Mesendoderm (in vitro differentiated cells): ENCODE data around the gene RMND5B.

Experiments used
- DNase-seq: peaks from one replicate; pipeline ENCODE4 v3.0.0; 2013
- H2AK5ac ChIP-seq: 2 replicates; pipeline ENCODE4 v1.6.1; 2013; ENCODE audit warnings: low read length, inconsistent platforms
- H2BK120ac ChIP-seq: 2 replicates; pipeline ENCODE4 v1.6.1; 2013; ENCODE audit warnings: low read depth, mild to moderate bottlenecking, low read length, moderate library complexity, mixed read lengths
- H2BK15ac ChIP-seq: replicated peaks from 2 replicates; pipeline ENCODE4 v1.6.1; 2013; ENCODE audit warnings: low read depth, mild to moderate bottlenecking, moderate library complexity
- H2BK5ac ChIP-seq: 2 replicates; pipeline ENCODE4 v1.6.1; 2013; ENCODE audit warnings: low read length, inconsistent platforms
- H3K18ac ChIP-seq: 2 replicates; pipeline ENCODE4 v1.6.1; 2013; ENCODE audit warnings: mild to moderate bottlenecking, low read length, mixed read lengths
- H3K23ac ChIP-seq: one replicate; pipeline ENCODE4 v1.6.1; 2013; ENCODE audit warnings: low read length
- H3K27ac ChIP-seq: 2 replicates; pipeline ENCODE4 v1.5.1; 2013; ENCODE audit warnings: low read depth, mild to moderate bottlenecking, inconsistent platforms, low read length, moderate library complexity
- H3K27me3 ChIP-seq: 2 replicates; pipeline ENCODE4 v1.6.1; 2013; ENCODE audit warnings: low read length, control low read depth, mild to moderate bottlenecking, inconsistent platforms; ENCODE audit not compliant: insufficient read depth, poor library complexity
- H3K36me3 ChIP-seq: 2 replicates; pipeline ENCODE4 v1.6.1; 2013; ENCODE audit warnings: low read length, inconsistent platforms; ENCODE audit not compliant: control insufficient read depth, insufficient read depth
- H3K4ac ChIP-seq: one replicate; pipeline ENCODE4 v1.6.1; 2013; ENCODE audit warnings: low read depth, mild to moderate bottlenecking, low read length, moderate library complexity
- H3K4me1 ChIP-seq: 2 replicates; pipeline ENCODE4 v1.6.1; 2013; ENCODE audit warnings: low read depth, low read length, inconsistent platforms; ENCODE audit not compliant: control insufficient read depth
- H3K4me2 ChIP-seq: 2 replicates; pipeline ENCODE4 v1.6.1; 2013; ENCODE audit warnings: low read length
- H3K4me3 ChIP-seq: 2 replicates; pipeline ENCODE4 v1.5.1; 2013; ENCODE audit warnings: mild to moderate bottlenecking, low read length
- H3K56ac ChIP-seq: one replicate; pipeline ENCODE4 v1.6.1; 2013; ENCODE audit warnings: low read length
- H3K79me1 ChIP-seq: 2 replicates; pipeline ENCODE4 v1.6.1; 2013; ENCODE audit warnings: low read length, inconsistent platforms
- H3K79me2 ChIP-seq: 2 replicates; pipeline ENCODE4 v1.6.1; 2013; ENCODE audit warnings: mild to moderate bottlenecking, low read length; ENCODE audit not compliant: control insufficient read depth, insufficient read depth
- H3K9ac ChIP-seq: 2 replicates; pipeline ENCODE4 v1.6.1; 2013; ENCODE audit warnings: low read length, inconsistent platforms
- H4K5ac ChIP-seq: one replicate; pipeline ENCODE4 v1.6.1; 2013; ENCODE audit warnings: low read length
- H4K8ac ChIP-seq: one replicate; pipeline ENCODE4 v1.6.1; 2013; ENCODE audit warnings: low read depth, mild to moderate bottlenecking, control low read depth, low read length, moderate library complexity
- WGBS: extraction: QIAGEN DNeasy Blood & Tissue Kit; methylation state at CpG from one replicate; pipeline ENCODE4 v1.1.7; 2013; ENCODE audit warnings: low lambda C conversion rate, missing lambda C conversion rate; ENCODE audit not compliant: insufficient coverage; ENCODE audit errors: extremely low coverage; 5-methylcytosine and 5-hydroxymethylcytosine counted together

RMND5B gene

GRCh38 chr5:178119915-178120606 is 10.8 kb upstream of the RMND5B start:
- no peak overlapping the region for H2BK120ac ChIP-seq
- no peak overlapping the region for H2AK5ac ChIP-seq
- H3K79me1 ChIP-seq: peaks cover 7% of the 10 kb centered on the region
- no peaks in the 10 kb centered on the region for H3K27me3 ChIP-seq
- no peak for DNase-seq
- no peak overlapping the region for H3K27ac ChIP-seq
- H3K56ac ChIP-seq: no peak overlapping the region
- no peak overlapping the region for H3K4me2 ChIP-seq
- no peak overlapping the region for H3K23ac ChIP-seq
- H3K4ac ChIP-seq: no peak overlapping the region
- peaks cover 2% of the 10 kb centered on the region for H3K36me3 ChIP-seq
- H3K18ac ChIP-seq: no peak overlapping the region
- H2BK15ac ChIP-seq: no peak overlapping the region
- H3K4me3 ChIP-seq: no peak overlapping the region
- WGBS: no CpG with 5 or more reads among the region's 27 CpGs
- no peak overlapping the region for H3K9ac ChIP-seq
- H2BK5ac ChIP-seq: no peak overlapping the region
- no peak overlapping the region for H4K8ac ChIP-seq
- H3K4me1 ChIP-seq: peaks cover 9% of the 10 kb centered on the region
- no peak overlapping the region for H4K5ac ChIP-seq
- peaks cover 36% of the 10 kb centered on the region for H3K79me2 ChIP-seq

- Histone ChIP-seq H2BK5ac (no peak overlapping the region), H2BK120ac (no peak overlapping the region), H2AK5ac (no peak overlapping the region), H4K5ac (no peak overlapping the region), H3K18ac (no peak overlapping the region), H2BK15ac (no peak overlapping the region), H3K4me1 (peaks cover 4% of the 10 kb centered on the region), H3K36me3 (peaks cover 2% of the 10 kb centered on the region), H3K27ac (no peak overlapping the region), H3K4ac (no peak overlapping the region), H3K9ac (no peak overlapping the region), H3K79me2 (peaks cover 29% of the 10 kb centered on the region), H4K8ac (no peak overlapping the region), H3K4me3 (no peak overlapping the region), H3K27me3 (no peaks in the 10 kb centered on the region), H3K23ac (no peak overlapping the region), H3K4me2 (no peak overlapping the region), H3K79me1 (peaks cover 7% of the 10 kb centered on the region), H3K56ac (no peak overlapping the region)
- WGBS: no CpG with 5 or more reads among the region's 29 CpGs
- peak; percentile 72 for DNase-seq
These were observed 10.0 kb upstream of the RMND5B start for GRCh38 chr5:178120607-178121357.

GRCh38 chr5:178121391-178122276 is 9.2 kb upstream of the RMND5B start:
- H3K27ac ChIP-seq: no peak overlapping the region
- H4K5ac ChIP-seq: no peak overlapping the region
- no peak overlapping the region for H3K4me2 ChIP-seq
- no peak overlapping the region for H3K56ac ChIP-seq
- no peak overlapping the region for H3K4me3 ChIP-seq
- no peak overlapping the region for H2BK120ac ChIP-seq
- H4K8ac ChIP-seq: no peak overlapping the region
- peaks cover 2% of the 10 kb centered on the region for H3K36me3 ChIP-seq
- no peak for DNase-seq
- peaks cover 22% of the 10 kb centered on the region for H3K79me2 ChIP-seq
- no peak overlapping the region for H3K4ac ChIP-seq
- H3K27me3 ChIP-seq: no peaks in the 10 kb centered on the region
- H3K23ac ChIP-seq: no peak overlapping the region
- no peak overlapping the region for H3K18ac ChIP-seq
- no peak overlapping the region for H2AK5ac ChIP-seq
- H3K79me1 ChIP-seq: peaks cover 7% of the 10 kb centered on the region
- WGBS: no CpG with 5 or more reads among the region's 38 CpGs
- H2BK15ac ChIP-seq: no peak overlapping the region
- H3K9ac ChIP-seq: no peak overlapping the region
- H2BK5ac ChIP-seq: no peak overlapping the region
- H3K4me1 ChIP-seq: peaks cover under 1% of the 10 kb centered on the region

GRCh38 chr5:178122346-178122745 is 8.5 kb upstream of the RMND5B start:
- Histone ChIP-seq H3K79me1 (peaks cover 5% of the 10 kb centered on the region), H3K9ac (no peak overlapping the region), H2AK5ac (no peak overlapping the region), H3K56ac (no peak overlapping the region), H4K5ac (no peak overlapping the region), H3K27ac (no peak overlapping the region), H2BK15ac (no peak overlapping the region), H3K23ac (no peak overlapping the region), H3K18ac (no peak overlapping the region), H3K79me2 (peaks cover 15% of the 10 kb centered on the region), H3K27me3 (no peaks in the 10 kb centered on the region), H2BK5ac (no peak overlapping the region), H2BK120ac (no peak overlapping the region), H3K4me2 (no peak overlapping the region), H4K8ac (no peak overlapping the region), H3K4me3 (no peak overlapping the region), H3K4ac (no peak overlapping the region), H3K36me3 (peaks cover 2% of the 10 kb centered on the region), H3K4me1 (peaks cover 3% of the 10 kb centered on the region)
- no peak for DNase-seq
- no CpG with 5 or more reads among the region's 5 CpGs for WGBS

GRCh38 chr5:178123094-178123965 is 7.5 kb upstream of the RMND5B start:
- no peak overlapping the region for H2BK15ac ChIP-seq
- H3K56ac ChIP-seq: no peak overlapping the region
- H4K8ac ChIP-seq: no peak overlapping the region
- no peak overlapping the region for H2BK5ac ChIP-seq
- H3K79me2 ChIP-seq: peaks cover 5% of the 10 kb centered on the region
- H3K4me2 ChIP-seq: no peak overlapping the region
- no peak overlapping the region for H3K4me3 ChIP-seq
- no peak overlapping the region for H2BK120ac ChIP-seq
- H3K4ac ChIP-seq: no peak overlapping the region
- no peak overlapping the region for H4K5ac ChIP-seq
- peaks cover 2% of the 10 kb centered on the region for H3K36me3 ChIP-seq
- H3K18ac ChIP-seq: no peak overlapping the region
- no CpG with 5 or more reads among the region's 13 CpGs for WGBS
- H3K27me3 ChIP-seq: no peaks in the 10 kb centered on the region
- no peak overlapping the region for H2AK5ac ChIP-seq
- peaks cover 3% of the 10 kb centered on the region for H3K79me1 ChIP-seq
- H3K9ac ChIP-seq: no peak overlapping the region
- DNase-seq: no peak
- no peak overlapping the region for H3K23ac ChIP-seq
- H3K4me1 ChIP-seq: peaks cover 3% of the 10 kb centered on the region
- H3K27ac ChIP-seq: no peak overlapping the region
